Thymus (tissue), 11 donors: ENCODE results near the gene LARGE1. TPM values are rescaled to one million over a fixed set of nuclear protein-coding genes. Genes with fewer than 3 reads are reported as not detected.

Source experiments
- DNase-seq, 9 donors: peaks; one replicate each; pipeline ENCODE4 v3.0.0-alpha.2; 2013; ENCODE audit warnings: low spot score in 9 of 9, low read depth in 6 of 9, missing footprints in 1 of 9
- H3K27ac ChIP-seq, 2 donors: one replicate each; pipeline ENCODE4 v1.5.1; 2013; ENCODE audit warnings: control low read depth in 1 of 2, low read depth in 1 of 2, low read length in 1 of 2, mild to moderate bottlenecking in 1 of 2, moderate library complexity in 1 of 2
- H3K27me3 ChIP-seq, 2 donors: one replicate each; pipeline ENCODE4 v1.5.1; 2013; ENCODE audit warnings: low read length in 1 of 2; ENCODE audit not compliant: control insufficient read depth in 2 of 2, insufficient read depth in 1 of 2
- H3K36me3 ChIP-seq, 2 donors: one replicate each; pipeline ENCODE4 v1.5.1; 2013; ENCODE audit warnings: low read length in 1 of 2, mild to moderate bottlenecking in 1 of 2, moderate library complexity in 1 of 2; ENCODE audit not compliant: control insufficient read depth in 2 of 2, insufficient read depth in 2 of 2
- H3K4me1 ChIP-seq, 2 donors: one replicate each; pipeline ENCODE4 v1.5.1; 2013; ENCODE audit warnings: low read length in 2 of 2; ENCODE audit not compliant: control insufficient read depth in 2 of 2, insufficient read depth in 2 of 2
- H3K4me3 ChIP-seq, 2 donors: one replicate each; pipeline ENCODE4 v1.5.1; 2013; ENCODE audit warnings: low read length in 2 of 2, control low read depth in 1 of 2, mild to moderate bottlenecking in 1 of 2
- H3K9me3 ChIP-seq, 2 donors: one replicate each; pipeline ENCODE4 v1.5.1; 2013; ENCODE audit warnings: low read length in 1 of 2, mild to moderate bottlenecking in 1 of 2; ENCODE audit not compliant: control insufficient read depth in 2 of 2, insufficient read depth in 1 of 2
- WGBS: extraction: QIAGEN DNeasy Blood & Tissue Kit; methylation state at CpG from one replicate; pipeline ENCODE4 v1.1.7; 2013; 5-methylcytosine and 5-hydroxymethylcytosine counted together
- polyA plus RNA-seq: library from polyadenylated mRNA; stranded (reverse); fragments of 200-250 nt; gene quantifications from one replicate; pipeline ENCODE4 v1.2.3, GENCODE V29; 2013
- total RNA-seq: library from RNA; stranded (reverse); fragments of 120-200 nt; gene quantifications from one replicate; pipeline ENCODE4 v1.2.4, GENCODE V29; 2013
- donor health status: healthy.

Gene LARGE1
- total and polyA plus RNA-seq, 2 donors = 1.8 to 3.1 TPM

GRCh38 chr22:33302549-33302948 lies 617.7 kb downstream of the LARGE1 start:
- no peaks in the 10 kb centered on the region for H3K27me3 ChIP-seq
- no peak overlapping the region for H3K27ac ChIP-seq
- H3K36me3 ChIP-seq = no peaks in the 10 kb centered on the region
- DNase-seq = no peak
- H3K9me3 ChIP-seq = no peaks in the 10 kb centered on the region
- no peaks in the 10 kb centered on the region for H3K4me1 ChIP-seq
- no peak overlapping the region for H3K4me3 ChIP-seq
- WGBS = 62% methylated on average over 11 of the region's 11 CpGs

GRCh38 chr22:33302049-33302545 lies 618.2 kb downstream of the LARGE1 start:
- H3K4me3 ChIP-seq = no peak overlapping the region
- 20% methylated on average over 10 of the region's 10 CpGs for WGBS
- DNase-seq = peak; percentile 8 to 65 (median 42)
- no peaks in the 10 kb centered on the region for H3K36me3 ChIP-seq
- no peaks in the 10 kb centered on the region for H3K27me3 ChIP-seq
- H3K27ac ChIP-seq = no peak overlapping the region
- H3K4me1 ChIP-seq = no peaks in the 10 kb centered on the region
- H3K9me3 ChIP-seq = no peaks in the 10 kb centered on the region

DNA sequence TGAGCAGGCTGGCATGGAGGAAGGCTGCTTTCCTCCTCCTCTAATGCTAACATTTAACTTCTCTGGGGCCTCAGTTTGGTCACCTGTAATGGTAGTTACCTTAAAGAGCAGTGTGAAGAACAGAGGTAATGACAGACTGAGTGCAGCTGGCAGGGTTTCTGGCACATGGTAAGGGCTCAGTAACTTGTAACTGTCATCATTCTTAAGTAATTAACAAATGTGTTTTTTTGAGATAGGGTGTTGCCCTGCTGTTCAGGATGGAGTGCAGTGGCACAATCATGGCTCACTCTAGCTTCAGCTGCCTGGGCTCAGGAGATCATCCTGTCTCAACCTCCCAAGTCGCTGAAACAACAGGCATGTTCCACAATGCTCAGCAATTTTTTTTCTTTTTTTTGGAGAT lies 620.1 kb downstream of the LARGE1 start:
- Histone ChIP-seq H3K4me3 (no peak overlapping the region), H3K27ac (no peak overlapping the region), H3K27me3 (no peaks in the 10 kb centered on the region), H3K36me3 (no peaks in the 10 kb centered on the region), H3K4me1 (no peaks in the 10 kb centered on the region), H3K9me3 (no peaks in the 10 kb centered on the region)
- no peak for DNase-seq
- 88% methylated on average over 1 of the region's 1 CpG for WGBS

DNA sequence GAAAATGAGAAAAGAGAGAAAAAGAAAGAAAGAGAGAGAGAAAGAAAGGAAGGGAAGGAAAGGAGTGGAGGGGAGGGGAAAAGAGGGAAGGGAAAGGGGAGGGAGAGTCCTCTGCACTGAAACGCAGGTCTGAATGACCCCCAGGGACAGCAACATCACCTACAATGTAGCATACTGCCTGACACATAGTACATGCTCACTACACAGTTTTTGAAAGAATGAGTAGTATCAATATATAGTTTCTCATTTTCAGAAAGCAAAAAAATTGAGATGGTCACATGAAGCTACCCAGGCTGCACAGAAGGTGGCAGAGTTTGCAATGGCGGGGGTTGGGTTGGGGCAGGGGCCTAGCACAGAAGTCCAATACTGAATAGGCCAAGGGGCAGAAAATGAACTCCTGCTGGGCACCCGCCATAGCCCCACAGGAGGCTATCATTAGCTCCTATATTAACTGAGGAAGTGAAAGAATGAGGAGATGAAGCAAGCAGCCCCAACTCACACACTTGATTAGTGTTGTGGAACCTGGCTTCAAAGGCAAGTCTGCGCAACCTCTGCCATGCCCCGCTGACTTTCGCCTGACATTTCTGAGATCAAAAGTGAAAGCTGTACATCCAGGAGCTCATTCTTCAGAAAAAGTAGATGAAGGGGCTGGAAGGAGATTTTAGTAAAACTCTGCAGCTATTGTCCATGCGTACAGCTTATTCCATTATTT lies 620.9 kb downstream of the LARGE1 start:
- no peaks in the 10 kb centered on the region for H3K36me3 ChIP-seq
- no peaks in the 10 kb centered on the region for H3K4me1 ChIP-seq
- H3K9me3 ChIP-seq = no peaks in the 10 kb centered on the region
- peak overlapping the region in 1 of 2 donors; percentile 28 for H3K27ac ChIP-seq
- WGBS = 82% methylated on average over 7 of the region's 7 CpGs
- H3K4me3 ChIP-seq = no peak overlapping the region
- no peaks in the 10 kb centered on the region for H3K27me3 ChIP-seq
- peak in 2 of 9 donors; percentile 8 to 33 for DNase-seq

GRCh38 chr22:33296941-33297340 lies 623.3 kb downstream of the LARGE1 start:
- Histone ChIP-seq H3K4me3 (no peak overlapping the region), H3K4me1 (no peaks in the 10 kb centered on the region), H3K27ac (no peak overlapping the region), H3K36me3 (no peaks in the 10 kb centered on the region), H3K27me3 (no peaks in the 10 kb centered on the region), H3K9me3 (no peaks in the 10 kb centered on the region)
- 78% methylated on average over 3 of the region's 3 CpGs for WGBS
- no peak for DNase-seq

GRCh38 chr22:33288078-33288477 lies 632.2 kb downstream of the LARGE1 start:
- Histone ChIP-seq H3K4me1 (no peaks in the 10 kb centered on the region), H3K36me3 (no peaks in the 10 kb centered on the region), H3K27ac (no peak overlapping the region), H3K4me3 (no peak overlapping the region), H3K27me3 (no peaks in the 10 kb centered on the region), H3K9me3 (no peaks in the 10 kb centered on the region)
- no peak for DNase-seq
- WGBS = 92% methylated on average over 3 of the region's 3 CpGs

- Histone ChIP-seq H3K9me3 (no peaks in the 10 kb centered on the region), H3K27me3 (no peaks in the 10 kb centered on the region), H3K4me3 (no peak overlapping the region), H3K4me1 (peaks cover 0 to 2% of the 10 kb centered on the region in 2 donors), H3K27ac (no peak overlapping the region), H3K36me3 (no peaks in the 10 kb centered on the region)
- WGBS = 98% methylated on average over 2 of the region's 2 CpGs
- no peak for DNase-seq
These were observed 645.2 kb downstream of the LARGE1 start for GRCh38 chr22:33275073-33275443.

DNA sequence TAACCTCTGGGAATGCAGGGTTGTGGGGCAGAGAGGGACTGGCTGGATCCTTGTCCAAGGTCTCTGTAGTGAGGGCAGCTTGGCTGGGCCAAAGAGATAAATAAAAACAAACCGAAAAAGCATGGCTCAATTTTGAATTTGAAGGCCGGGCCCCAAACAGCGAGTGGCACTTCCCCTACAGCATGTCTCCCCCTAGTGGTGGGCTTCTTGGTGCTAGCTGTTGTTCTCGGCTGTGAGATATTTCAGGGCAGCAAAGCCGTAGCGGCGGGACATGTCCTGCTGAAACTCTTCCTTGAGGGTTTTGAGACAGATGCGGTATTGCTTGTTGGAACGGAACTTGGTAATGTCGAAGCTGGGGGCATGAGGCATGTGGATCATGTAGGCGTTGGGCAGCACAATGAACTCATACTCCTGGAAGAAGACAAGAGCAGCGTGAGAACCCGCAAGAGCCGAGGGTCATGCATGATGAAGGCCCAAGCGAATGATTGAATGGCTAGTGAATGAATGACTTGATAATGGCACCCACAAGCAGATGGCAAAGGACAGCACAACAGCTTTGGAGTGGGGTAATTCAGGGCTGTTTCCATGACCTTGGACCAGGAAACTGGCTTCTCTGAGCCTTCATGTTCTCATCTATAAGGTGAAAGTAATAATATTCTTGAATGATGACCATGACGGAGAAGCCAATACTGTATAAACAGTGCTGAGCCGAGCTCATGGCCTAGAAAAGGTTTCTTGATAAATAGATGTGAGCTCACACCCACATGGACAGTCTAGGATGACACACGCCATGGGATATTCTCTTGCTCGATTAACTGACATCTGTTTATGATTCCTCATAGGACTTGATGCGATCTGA lies 645.8 kb downstream of the LARGE1 start:
- peak in 4 of 9 donors; percentile 1 to 27 (median 14) for DNase-seq
- no peaks in the 10 kb centered on the region for H3K9me3 ChIP-seq
- WGBS = 96% methylated on average over 20 of the region's 20 CpGs
- H3K36me3 ChIP-seq = no peaks in the 10 kb centered on the region
- no peak overlapping the region for H3K4me3 ChIP-seq
- no peaks in the 10 kb centered on the region for H3K27me3 ChIP-seq
- H3K27ac ChIP-seq = no peak overlapping the region
- peaks cover 0 to 2% of the 10 kb centered on the region in 2 donors for H3K4me1 ChIP-seq

GRCh38 chr22:33272871-33273270 lies 647.4 kb downstream of the LARGE1 start:
- Histone ChIP-seq H3K27ac (no peak overlapping the region), H3K27me3 (no peaks in the 10 kb centered on the region), H3K36me3 (no peaks in the 10 kb centered on the region), H3K4me3 (no peak overlapping the region), H3K4me1 (peaks cover 0 to 2% of the 10 kb centered on the region in 2 donors), H3K9me3 (no peaks in the 10 kb centered on the region)
- 98% methylated on average over 2 of the region's 2 CpGs for WGBS
- DNase-seq = no peak
